Measurements from ENCODE around the gene TLE5.

TLE5 gene

GRCh38 chr19:3024870-3025548 lies 37.3 kb downstream of the TLE5 start:
- H3K4me3 ChIP-seq (replicated peaks; ENCODE audit: low read depth, low read length): no peak overlapping the region
- no peaks in the 10 kb centered on the region for H3K36me3 ChIP-seq (ENCODE audit: control insufficient read depth, insufficient read depth, low read length)
- no peak for DNase-seq (ENCODE audit: extremely low read depth, insufficient read length)
- no peak for TF ChIP-seq CTCF (IDR thresholded peaks at IDR 0.05; ENCODE audit: insufficient read depth, low read length, poor library complexity, severe bottlenecking)
- H3K27me3 ChIP-seq (replicated peaks; ENCODE audit: control insufficient read depth, insufficient read depth, low read length): peaks cover 1% of the 10 kb centered on the region; the same call in 1 of the 2 replicates

- Histone ChIP-seq H3K27me3 (replicated peaks; ENCODE audit: control insufficient read depth, insufficient read depth, low read length) (peaks cover 1% of the 10 kb centered on the region; the same call in 1 of the 2 replicates), H3K4me3 (replicated peaks; ENCODE audit: low read depth, low read length) (no peak overlapping the region), H3K36me3 (ENCODE audit: control insufficient read depth, insufficient read depth, low read length) (no peaks in the 10 kb centered on the region)
- TF ChIP-seq CTCF (IDR thresholded peaks at IDR 0.05; ENCODE audit: insufficient read depth, low read length, poor library complexity, severe bottlenecking): no peak
- no peak for DNase-seq (ENCODE audit: extremely low read depth, insufficient read length)
Observed at GRCh38 chr19:3024509-3024869, 37.8 kb downstream of the TLE5 start.

- no peaks in the 10 kb centered on the region for H3K36me3 ChIP-seq (ENCODE audit: control insufficient read depth, insufficient read depth, low read length)
- H3K27me3 ChIP-seq (replicated peaks; ENCODE audit: control insufficient read depth, insufficient read depth, low read length): no peaks in the 10 kb centered on the region; the same call in 1 of the 2 replicates
- no peak for DNase-seq (ENCODE audit: extremely low read depth, insufficient read length)
- TF ChIP-seq CTCF (IDR thresholded peaks at IDR 0.05; ENCODE audit: insufficient read depth, low read length, poor library complexity, severe bottlenecking): no peak
- no peak overlapping the region for H3K4me3 ChIP-seq (replicated peaks; ENCODE audit: low read depth, low read length)
Observed at GRCh38 chr19:3020321-3020960, 41.9 kb downstream of the TLE5 start.

GRCh38 chr19:3019211-3019854 lies 43.0 kb downstream of the TLE5 start:
- Histone ChIP-seq H3K4me3 (replicated peaks; ENCODE audit: low read depth, low read length) (no peak overlapping the region), H3K27me3 (replicated peaks; ENCODE audit: control insufficient read depth, insufficient read depth, low read length) (no peaks in the 10 kb centered on the region), H3K36me3 (ENCODE audit: control insufficient read depth, insufficient read depth, low read length) (no peaks in the 10 kb centered on the region)
- DNase-seq (ENCODE audit: extremely low read depth, insufficient read length): no peak
- TF ChIP-seq CTCF (IDR thresholded peaks at IDR 0.05; ENCODE audit: insufficient read depth, low read length, poor library complexity, severe bottlenecking): no peak

- DNase-seq (ENCODE audit: extremely low read depth, insufficient read length): no peak
- TF ChIP-seq CTCF (IDR thresholded peaks at IDR 0.05; ENCODE audit: insufficient read depth, low read length, poor library complexity, severe bottlenecking): no peak
- Histone ChIP-seq H3K36me3 (ENCODE audit: control insufficient read depth, insufficient read depth, low read length) (no peaks in the 10 kb centered on the region), H3K27me3 (replicated peaks; ENCODE audit: control insufficient read depth, insufficient read depth, low read length) (no peaks in the 10 kb centered on the region), H3K4me3 (replicated peaks; ENCODE audit: low read depth, low read length) (no peak overlapping the region)
Observed at GRCh38 chr19:3017923-3018322, 44.4 kb downstream of the TLE5 start.
